H1 (cell line): ENCODE data around the gene SATB2. TPM values are rescaled to one million over a fixed set of nuclear protein-coding genes. Genes with fewer than 3 reads are reported as not detected.

ENCODE experiments used
- CTCF ChIA-PET: fragments of 300-600 bp; sonication (Branson Sonifier 250); formaldehyde crosslinking; loops from one replicate; lab custom pipeline; 2021; ENCODE audit not compliant: partially characterized antibody; lab: Charles Lee
- POLR2A ChIA-PET: fragments of 300-600 bp; sonication (Branson Sonifier 250); formaldehyde crosslinking; loops from one replicate; lab custom pipeline; 2021; ENCODE audit warnings: inconsistent platforms; ENCODE audit not compliant: partially characterized antibody; lab: Charles Lee
- DNase-seq, 2 experiments: peaks; one replicate each; pipeline versions ENCODE4 v3.0.0 to v3.0.0-alpha.2; 2010 to 2022; ENCODE audit warnings: low spot score in 2 of 2, low read depth in 1 of 2, mixed read lengths in 1 of 2
- FAIRE-seq: peaks from 2 replicates; lab custom pipeline; 2011; peaks lifted over from hg19 to GRCh38; lab: Jason Lieb, UNC
- H2AFZ ChIP-seq: 2 replicates; pipeline ENCODE4 v1.8.1; 2012; ENCODE audit warnings: low read length, inconsistent platforms
- H2AK5ac ChIP-seq: 2 replicates; pipeline ENCODE4 v1.6.1; 2013; ENCODE audit warnings: low read depth, low read length
- H2BK120ac ChIP-seq: replicated peaks from 2 replicates; pipeline ENCODE3; 2013; ENCODE audit warnings: low read depth, low read length, inconsistent platforms
- H2BK12ac ChIP-seq: 2 replicates; pipeline ENCODE4 v1.6.1; 2013; ENCODE audit warnings: low read depth, low read length
- H2BK15ac ChIP-seq: 2 replicates; pipeline ENCODE4 v1.6.1; 2013; ENCODE audit warnings: low read length
- H2BK20ac ChIP-seq: 2 replicates; pipeline ENCODE4 v1.6.1; 2013; ENCODE audit warnings: low read length
- H2BK5ac ChIP-seq: 2 replicates; pipeline ENCODE4 v1.6.1; 2013; ENCODE audit warnings: low read depth, low read length
- H3K14ac ChIP-seq: 2 replicates; pipeline ENCODE4 v1.6.1; 2013; ENCODE audit warnings: inconsistent platforms; ENCODE audit not compliant: insufficient read length
- H3K18ac ChIP-seq: 2 replicates; pipeline ENCODE4 v1.6.1; 2013; ENCODE audit warnings: low read length; ENCODE audit errors: extremely low read depth
- H3K23ac ChIP-seq: 2 replicates; pipeline ENCODE4 v1.6.1; 2013; ENCODE audit warnings: inconsistent platforms; ENCODE audit not compliant: insufficient read length
- H3K23me2 ChIP-seq: 2 replicates; pipeline ENCODE4 v1.6.1; 2013; ENCODE audit warnings: low read depth, low read length
- H3K27ac ChIP-seq: 2 replicates; pipeline ENCODE4 v1.6.1; 2011; ENCODE audit warnings: low read depth, low read length, inconsistent platforms
- H3K27me3 ChIP-seq, 4 experiments: replicated peaks in 1 of 4; 1 replicate in 1 of 4; 2 replicates in 3 of 4; pipeline versions ENCODE4 v1.6.1 to v1.8.1; 2011 to 2013; ENCODE audit warnings: low read length in 3 of 4, mild to moderate bottlenecking in 3 of 4, inconsistent platforms in 2 of 4, mixed read lengths in 2 of 4, moderate library complexity in 1 of 4; ENCODE audit not compliant: control insufficient read depth in 3 of 4, insufficient read depth in 3 of 4; ENCODE audit errors: extremely low read depth in 1 of 4
- H3K36me3 ChIP-seq, 4 experiments: 2 replicates each; pipeline versions ENCODE4 v1.6.1 to v1.8.1; 2011 to 2013; ENCODE audit warnings: mild to moderate bottlenecking in 4 of 4, low read length in 3 of 4, moderate library complexity in 2 of 4, control low read depth in 1 of 4, inconsistent platforms in 1 of 4; ENCODE audit not compliant: insufficient read depth in 4 of 4, control insufficient read depth in 2 of 4
- H3K4ac ChIP-seq: replicated peaks from 2 replicates; pipeline ENCODE3; 2013; ENCODE audit warnings: low read length, low read depth, mixed read lengths, inconsistent platforms; ENCODE audit not compliant: insufficient read length
- H3K4me1 ChIP-seq, 4 experiments: replicated peaks in 1 of 4; 1 replicate in 1 of 4; 2 replicates in 3 of 4; pipeline versions ENCODE4 v1.6.1 to v1.8.1; 2011 to 2013; ENCODE audit warnings: low read length in 3 of 4, inconsistent platforms in 2 of 4, mixed read lengths in 1 of 4; ENCODE audit not compliant: insufficient read depth in 4 of 4, control insufficient read depth in 3 of 4
- H3K4me2 ChIP-seq, 2 experiments: 2 replicates each; pipeline versions ENCODE4 v1.6.1 to v1.8.1; 2011 to 2013; ENCODE audit warnings: low read depth in 2 of 2, low read length in 2 of 2, control low read depth in 1 of 2, inconsistent platforms in 1 of 2, mild to moderate bottlenecking in 1 of 2; ENCODE audit not compliant: insufficient read depth in 1 of 2
- H3K4me3 ChIP-seq, 4 experiments: fragments of 200-600, 300-600 bp in 1 of 4; sonication (generic), shearing (Covaris generic), sonication (Bioruptor Twin) in 1 of 4; 2 replicates each; pipeline versions ENCODE4 v1.5.1 to v1.8.1; 2011 to 2016; ENCODE audit warnings: low read length in 4 of 4, low read depth in 3 of 4, control low read depth in 2 of 4, inconsistent platforms in 2 of 4, mild to moderate bottlenecking in 2 of 4, mixed read lengths in 1 of 4, moderate library complexity in 1 of 4; ENCODE audit not compliant: insufficient read depth in 2 of 4; ENCODE audit errors: extremely low read depth in 1 of 4
- H3K56ac ChIP-seq: replicated peaks from 2 replicates; pipeline ENCODE3; 2013; ENCODE audit warnings: low read depth, mild to moderate bottlenecking, mixed read lengths, low read length, inconsistent platforms; ENCODE audit not compliant: insufficient read length
- H3K79me1 ChIP-seq: 2 replicates; pipeline ENCODE4 v1.6.1; 2013; ENCODE audit warnings: low read depth, low read length, control low read depth
- H3K79me2 ChIP-seq, 2 experiments: 2 replicates each; pipeline versions ENCODE4 v1.6.1 to v1.8.1; 2012 to 2013; ENCODE audit warnings: low read length in 2 of 2, mild to moderate bottlenecking in 2 of 2, inconsistent platforms in 1 of 2; ENCODE audit not compliant: insufficient read depth in 2 of 2, control insufficient read depth in 1 of 2
- H3K9ac ChIP-seq, 4 experiments: replicated peaks in 1 of 4; 1 replicate in 1 of 4; 2 replicates in 3 of 4; pipeline versions ENCODE4 v1.6.1 to v1.8.1; 2011 to 2013; ENCODE audit warnings: low read depth in 3 of 4, low read length in 3 of 4, control low read depth in 2 of 4, mild to moderate bottlenecking in 2 of 4, moderate library complexity in 2 of 4, inconsistent platforms in 1 of 4; ENCODE audit errors: extremely low read depth in 1 of 4
- H3K9me3 ChIP-seq, 2 experiments: 2 replicates each; pipeline versions ENCODE4 v1.6.1 to v1.8.1; 2012 to 2013; ENCODE audit warnings: mild to moderate bottlenecking in 2 of 2, moderate library complexity in 2 of 2, control low read depth in 1 of 2, inconsistent platforms in 1 of 2, low read depth in 1 of 2, low read length in 1 of 2, mixed read lengths in 1 of 2; ENCODE audit not compliant: insufficient read depth in 2 of 2
- H4K20me1 ChIP-seq, 2 experiments: replicated peaks in 1 of 2; 2 replicates each; pipeline versions ENCODE3 to v1.8.1; 2011 to 2013; ENCODE audit warnings: inconsistent platforms in 2 of 2, low read length in 2 of 2, mild to moderate bottlenecking in 1 of 2; ENCODE audit not compliant: insufficient read depth in 2 of 2, control insufficient read depth in 1 of 2
- H4K5ac ChIP-seq: 2 replicates; pipeline ENCODE4 v1.6.1; 2013; ENCODE audit warnings: low read length, low read depth, mixed read lengths, inconsistent platforms; ENCODE audit not compliant: insufficient read length
- H4K8ac ChIP-seq: 2 replicates; pipeline ENCODE4 v1.8.0; 2013; ENCODE audit warnings: mild to moderate bottlenecking, moderate library complexity, low read length, inconsistent platforms; ENCODE audit not compliant: insufficient read depth; ENCODE audit errors: extremely low read depth
- H4K91ac ChIP-seq: replicated peaks from 2 replicates; pipeline ENCODE3; 2013; ENCODE audit warnings: low read length, mixed read lengths, inconsistent platforms; ENCODE audit not compliant: insufficient read length
- BACH1 ChIP-seq: IDR thresholded peaks from 2 replicates; pipeline ENCODE4 v1.6.1; 2012; ENCODE audit warnings: low read length, improper control_type of control experiment
- CHD2 ChIP-seq: IDR thresholded peaks from 2 replicates; pipeline ENCODE4 v1.6.1; 2012; ENCODE audit warnings: low read length, improper control_type of control experiment
- EP300 ChIP-seq, 2 experiments: IDR thresholded peaks; 1 replicate in 1 of 2; 2 replicates in 1 of 2; pipeline ENCODE4 v1.6.1; 2011 to 2012; ENCODE audit warnings: low read depth in 2 of 2, low read length in 2 of 2, mild to moderate bottlenecking in 2 of 2, borderline replicate concordance in 1 of 2, inconsistent platforms in 1 of 2, moderate library complexity in 1 of 2
- RAD21 ChIP-seq, 2 experiments: IDR thresholded peaks in 1 of 2; conservative IDR thresholded peaks in 1 of 2; 2 replicates each; pipeline ENCODE4 v1.6.1; 2011; ENCODE audit warnings: low read depth in 2 of 2, low read length in 2 of 2, improper control_type of control experiment in 1 of 2, inconsistent platforms in 1 of 2, mild to moderate bottlenecking in 1 of 2, moderate library complexity in 1 of 2
- WGBS, 2 experiments: shearing (Covaris generic) in 1 of 2; methylation state at CpG; one replicate each; pipeline versions ENCODE4 v1.1.6 to v1.1.7; 2013 to 2015; ENCODE audit warnings: low lambda C conversion rate in 2 of 2, mixed read lengths in 2 of 2, inconsistent platforms in 1 of 2, low coverage in 1 of 2, missing lambda C conversion rate in 1 of 2; ENCODE audit not compliant: insufficient replicate concordance in 2 of 2, insufficient coverage in 1 of 2, insufficient read length in 1 of 2; ENCODE audit errors: extremely low coverage in 1 of 2, missing lambda C conversion rate in 1 of 2; 5-methylcytosine and 5-hydroxymethylcytosine counted together
- polyA plus RNA-seq, 7 experiments: library from polyadenylated mRNA; depleted of rRNA in 3 of 7; stranded (reverse) in 5 of 7; unstranded in 2 of 7; fragments of >200 nt in 5 of 7; fragments of 200-250 nt in 2 of 7; gene quantifications; 1 replicate in 5 of 7; 2 replicates in 1 of 7; 4 replicates in 1 of 7; pipeline versions ENCODE4 v1.2.1 to v1.2.3, GENCODE V29; 2011 to 2013; ENCODE audit warnings: missing spikeins in 2 of 7, mixed read lengths in 2 of 7
- total RNA-seq: library from RNA; stranded (reverse); fragmentation: NEBNext Ultra II Directional; extraction: Animal tissue kit (Norgen Biotek cat#: 25700); gene quantifications from 2 replicates; pipeline ENCODE4 v1.2.1, GENCODE V29; 2021

The SATB2 gene
- total and polyA plus RNA-seq, 2 of the 8 experiments (the other 6 are each of a cell fraction or from before 2014, with no cell fraction given): 1.3 to 5.7 TPM

- Histone ChIP-seq H3K4me2 (no peak overlapping the region), H3K4me3 (no peak overlapping the region), H3K23ac (no peak overlapping the region), H3K79me2 (no peaks in the 10 kb centered on the region), H3K27ac (no peak overlapping the region), H3K9ac (no peak overlapping the region), H4K91ac (no peak overlapping the region), H3K14ac (no peak overlapping the region), H3K4me1 (no peaks in the 10 kb centered on the region), H3K27me3 (no peaks in the 10 kb centered on the region; a peak in 1 of 7 replicates), H2BK15ac (no peak overlapping the region), H3K36me3 (no peaks in the 10 kb centered on the region), H3K4ac (no peak overlapping the region), H2BK120ac (no peak overlapping the region), H2AK5ac (no peak overlapping the region), H3K56ac (no peak overlapping the region), H3K79me1 (no peaks in the 10 kb centered on the region), H3K18ac (no peak overlapping the region), H3K23me2 (no peaks in the 10 kb centered on the region; the same call in 1 of the 2 replicates), H3K9me3 (no peaks in the 10 kb centered on the region), H2BK12ac (no peak overlapping the region), H2AFZ (no peak overlapping the region), H4K20me1 (no peaks in the 10 kb centered on the region), H2BK5ac (no peak overlapping the region), H4K5ac (no peak overlapping the region), H2BK20ac (no peak overlapping the region), H4K8ac (no peak overlapping the region)
- 94% methylated on average over 3 of the region's 3 CpGs; no CpG with 5 or more reads in 1 of the 2 experiments for WGBS, 2 experiments
- no peak for TF ChIP-seq CHD2
- TF ChIP-seq RAD21 (IDR thresholded peaks at IDR 0.05 in 1 of 2, conservative IDR thresholded peaks at IDR 0.05 in 1 of 2; ENCODE audit: low read depth in 2 of 2, low read length in 2 of 2): no peak
- TF ChIP-seq EP300 (IDR thresholded peaks at IDR 0.05; ENCODE audit: borderline replicate concordance in 1 of 2, low read depth in 2 of 2, low read length in 2 of 2): no peak
- TF ChIP-seq BACH1: no peak
- no peak for FAIRE-seq
- DNase-seq: no peak
- ChIA-PET POLR2A (no interaction called here), CTCF (no interaction called here)
These were observed 144.8 kb downstream of the SATB2 start for GRCh38 chr2:199312931-199313330.
